ENCODE measurements around the gene MAP3K8. TPM values are rescaled to one million over a fixed set of nuclear protein-coding genes. Genes with fewer than 3 reads are reported as not detected.

The MAP3K8 gene
- total and polyA plus RNA-seq, 10 of the 15 experiments (the other 5 are each of a cell fraction or from before 2014, with no cell fraction given) = 25.5 to 115 (median 40.2) TPM

- TF ChIP-seq SUPT20H (IDR thresholded peaks at IDR 0.05; ENCODE audit: borderline replicate concordance, control insufficient read depth, low read depth, low read length) = no peak
- TF ChIP-seq YBX1 (IDR thresholded peaks at IDR 0.05) = no peak
- TF ChIP-seq CREB1 (IDR thresholded peaks at IDR 0.05; ENCODE audit: low read depth) = no peak
- no peak for TF ChIP-seq CTCF (IDR thresholded peaks at IDR 0.05 in 2 of 3, conservative IDR thresholded peaks at IDR 0.05 in 1 of 3; ENCODE audit: control insufficient read depth in 2 of 3, extremely low read depth in 1 of 3, insufficient read depth in 1 of 3, low read depth in 3 of 3, low read length in 3 of 3)
- no peak for TF ChIP-seq MTA3 (IDR thresholded peaks at IDR 0.05; ENCODE audit: borderline replicate concordance, low read length)
- H3K36me3 ChIP-seq (ENCODE audit: control insufficient read depth in 2 of 2, insufficient read depth in 2 of 2, low read length in 1 of 2) = no peaks in the 10 kb centered on the region
- no peak overlapping the region for H3K9ac ChIP-seq (ENCODE audit: control insufficient read depth, insufficient read depth, low read length)
- no peaks in the 10 kb centered on the region for H4K20me1 ChIP-seq (ENCODE audit: control insufficient read depth, insufficient read depth)
- ChIA-PET SMC1A (ENCODE audit: uncharacterized antibody, unreplicated experiment) (interaction anchor here (1.0 to 1.9 kb wide), 4 partner anchors 17 to 193 kb away, joined by 3 to 6 read pairs (median 3); no protein-coding TSS in a partner anchor), POLR2A (no interaction called here), CTCF (interaction anchor here (0.9 to 2.0 kb wide), 4 partner anchors 135 to 193 kb away, joined by 3 to 9 read pairs (median 4); no protein-coding TSS in a partner anchor), RAD21 (ENCODE audit: unreplicated experiment) (interaction anchor here (0.5 to 1.8 kb wide), 3 partner anchors 186 to 267 kb away, joined by 3 to 8 read pairs (median 3); no protein-coding TSS in a partner anchor)
- in situ Hi-C loops (cut with MboI) = no loop called here
- no peak overlapping the region for H2AFZ ChIP-seq (ENCODE audit: control insufficient read depth, low read depth, low read length)
- DNase-seq (ENCODE audit: low read depth, low spot score) = no peak
- no peaks in the 10 kb centered on the region for H3K27me3 ChIP-seq (replicated peaks in 1 of 2; ENCODE audit: control insufficient read depth in 2 of 2, insufficient read depth in 2 of 2, low read length in 1 of 2)
- H3K9me3 ChIP-seq (replicated peaks; ENCODE audit: control insufficient read depth, insufficient read depth, low read length) = no peaks in the 10 kb centered on the region
- no TSS peak for BruUV-seq (replicated peaks)
- no peak overlapping the region for H3K4me3 ChIP-seq
- intact Hi-C loops (cut with micrococcal nuclease; ENCODE audit: unreplicated experiment) = no loop called here
- WGBS (ENCODE audit: insufficient coverage, insufficient replicate concordance, low lambda C conversion rate, missing lambda C conversion rate) = 25% methylated on average over 2 of the region's 2 CpGs
- H3K4me2 ChIP-seq (ENCODE audit: control insufficient read depth, insufficient read depth) = no peak overlapping the region
- no peaks in the 10 kb centered on the region for H3K79me2 ChIP-seq (ENCODE audit: control insufficient read depth, insufficient read depth, low read length)
- FAIRE-seq = no peak
- ATAC-seq = no peak
- H3K4me1 ChIP-seq (ENCODE audit: control insufficient read depth, insufficient read depth, low read length) = peaks cover 9% of the 10 kb centered on the region
- H3K27ac ChIP-seq (ENCODE audit: control insufficient read depth, insufficient read depth) = no peak overlapping the region
These were observed 35.8 kb upstream of the MAP3K8 start for GRCh38 chr10:30398193-30398592.
